Type B pancreatic cell (in vitro differentiated cells): ENCODE results near the gene SDHAF1. TPM values are rescaled to one million over a fixed set of nuclear protein-coding genes. Genes with fewer than 3 reads are reported as not detected.
A peak's percentile ranks its signal among the peaks of the same experiment; 100 is the strongest.

Experiments used
- DNase-seq: peaks from one replicate; pipeline ENCODE4 v3.0.0; 2021; ENCODE audit warnings: mixed read lengths; ENCODE audit not compliant: unreplicated experiment; ENCODE audit errors: extremely low spot score
- H3K27ac Mint-ChIP-seq: 2 replicates; pipeline ENCODE4 v1.8.0; 2021; ENCODE audit warnings: mild to moderate bottlenecking, mixed read lengths
- H3K27me3 Mint-ChIP-seq: 2 replicates; pipeline ENCODE4 v1.8.0; 2021; ENCODE audit warnings: mixed read lengths
- H3K36me3 Mint-ChIP-seq: 2 replicates; pipeline ENCODE4 v1.8.0; 2021; ENCODE audit warnings: mixed read lengths
- H3K4me1 Mint-ChIP-seq: one replicate; pipeline ENCODE4 v1.8.0; 2021; ENCODE audit warnings: mixed read lengths; ENCODE audit not compliant: unreplicated experiment
- H3K4me3 Mint-ChIP-seq: 2 replicates; pipeline ENCODE4 v1.8.0; 2021; ENCODE audit warnings: mild to moderate bottlenecking, mixed read lengths
- H3K9me3 Mint-ChIP-seq: 2 replicates; pipeline ENCODE4 v1.8.0; 2021; ENCODE audit warnings: mixed read lengths
- CTCF ChIP-seq: fragments of 200-600 bp; sonication (generic); conservative IDR thresholded peaks from 2 replicates; pipeline ENCODE4 v1.5.0; 2021; ENCODE audit warnings: antibody characterized with exemption, mild to moderate bottlenecking
- total RNA-seq: library from RNA; stranded (reverse); gene quantifications from 2 replicates; pipeline ENCODE4 v1.2.1, GENCODE V29; 2021; ENCODE audit warnings: low replicate concordance

The SDHAF1 gene
- total RNA-seq, 1 donor from 2014 or later, result 16.1 TPM

GRCh38 chr19:35966771-35967170 is 28.2 kb upstream of the SDHAF1 start:
- no peaks in the 10 kb centered on the region for H3K36me3 Mint-ChIP-seq
- H3K4me1 Mint-ChIP-seq, result no peaks in the 10 kb centered on the region
- no peak overlapping the region for H3K4me3 Mint-ChIP-seq
- DNase-seq, result no peak
- peaks cover 28% of the 10 kb centered on the region for H3K27me3 Mint-ChIP-seq
- H3K27ac Mint-ChIP-seq, result no peak overlapping the region
- TF ChIP-seq CTCF, result no peak
- no peaks in the 10 kb centered on the region for H3K9me3 Mint-ChIP-seq

DNA sequence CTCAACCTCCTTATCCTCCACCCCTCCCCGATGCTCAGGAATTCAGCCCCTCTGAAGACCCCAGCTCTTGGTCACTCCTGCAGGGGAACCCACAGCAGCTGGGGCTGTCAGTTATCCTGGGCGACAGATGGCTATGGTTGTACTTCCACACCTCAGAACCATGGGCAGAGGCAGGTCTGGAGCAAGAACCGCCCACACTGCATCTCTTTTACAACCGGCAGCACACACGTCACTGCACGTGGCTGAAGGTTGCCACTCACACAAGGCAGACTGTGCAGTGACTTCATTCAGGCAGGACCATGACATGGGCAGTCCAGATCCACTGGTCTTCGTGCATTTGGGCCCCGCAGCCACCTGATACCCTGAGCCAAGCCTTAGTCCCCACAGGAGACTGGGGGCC is 21.5 kb upstream of the SDHAF1 start:
- Mint-ChIP-seq H3K27me3 (peaks cover 26% of the 10 kb centered on the region), H3K36me3 (no peaks in the 10 kb centered on the region), H3K9me3 (no peaks in the 10 kb centered on the region), H3K4me3 (no peak overlapping the region), H3K4me1 (no peaks in the 10 kb centered on the region), H3K27ac (no peak overlapping the region)
- DNase-seq, result no peak
- TF ChIP-seq CTCF, result no peak

GRCh38 chr19:35975608-35976214 is 19.3 kb upstream of the SDHAF1 start:
- no peak for TF ChIP-seq CTCF
- Mint-ChIP-seq H3K4me1 (no peaks in the 10 kb centered on the region), H3K27me3 (peaks cover 25% of the 10 kb centered on the region), H3K36me3 (no peaks in the 10 kb centered on the region), H3K9me3 (no peaks in the 10 kb centered on the region), H3K27ac (no peak overlapping the region), H3K4me3 (no peak overlapping the region)
- DNase-seq, result no peak

- Mint-ChIP-seq H3K9me3 (no peaks in the 10 kb centered on the region), H3K4me1 (no peaks in the 10 kb centered on the region), H3K4me3 (no peak overlapping the region), H3K27me3 (peaks cover 34% of the 10 kb centered on the region), H3K27ac (no peak overlapping the region), H3K36me3 (no peaks in the 10 kb centered on the region)
- peak; percentile 31 for TF ChIP-seq CTCF
- DNase-seq, result no peak
Observed at GRCh38 chr19:35977446-35978222, 17.4 kb upstream of the SDHAF1 start.

GRCh38 chr19:35978271-35978670 is 16.7 kb upstream of the SDHAF1 start:
- Mint-ChIP-seq H3K9me3 (no peaks in the 10 kb centered on the region), H3K27ac (no peak overlapping the region), H3K4me1 (no peaks in the 10 kb centered on the region), H3K4me3 (no peak overlapping the region), H3K36me3 (no peaks in the 10 kb centered on the region), H3K27me3 (peaks cover 41% of the 10 kb centered on the region)
- TF ChIP-seq CTCF, result no peak
- DNase-seq, result no peak
